HL-60/S4 treated with retinoic acid at 250 ng/mL for 4 days and 3 days (cell line): ENCODE data around the gene HECTD4.
"Not testable (repeated sequence)": the region's sequence is repeated elsewhere in the genome, so short reads cannot be mapped to it uniquely, and the experiment has no call there.

ENCODE experiments used
- in situ Hi-C: fragments of 300-500 bp; cut with MboI; formaldehyde crosslinking; loops from 2 replicates; pipeline ENCODE4 v1.7.0; 2022; ENCODE audit warnings: low sequenced_read_pairs

The HECTD4 gene

DNA sequence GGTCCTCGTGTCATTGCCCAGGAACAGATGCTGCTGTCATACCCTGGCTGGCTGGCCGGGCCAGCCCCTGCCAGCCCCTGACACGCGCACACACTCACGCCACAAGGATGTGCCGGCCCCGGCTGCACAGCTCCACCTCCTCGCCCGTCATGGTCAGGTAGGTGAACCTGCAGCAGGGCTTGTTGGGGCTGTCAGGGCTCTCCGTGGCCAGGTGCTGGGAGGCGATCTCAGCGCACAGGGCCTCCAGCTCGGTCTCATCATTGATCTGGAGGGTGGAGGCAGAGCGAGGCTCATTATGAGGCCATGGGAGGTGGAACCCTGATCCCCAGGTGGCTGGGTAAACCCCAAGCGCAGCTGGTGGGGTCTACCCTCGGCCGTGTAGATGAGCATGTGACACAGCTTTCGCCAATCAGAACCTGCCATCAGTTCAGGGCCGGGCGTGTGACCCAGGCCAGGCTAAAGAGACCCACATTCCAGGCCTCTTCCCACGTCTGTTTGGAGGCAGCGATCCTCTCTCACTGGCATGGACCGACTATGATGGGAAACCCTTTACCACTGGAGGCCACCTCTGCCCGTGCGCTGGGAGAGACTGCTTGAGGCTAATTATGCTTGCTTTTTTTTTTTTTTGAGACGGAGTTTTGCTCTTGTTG lies 218.1 kb downstream of the HECTD4 start:
- in situ Hi-C loops, result no loop called here

DNA sequence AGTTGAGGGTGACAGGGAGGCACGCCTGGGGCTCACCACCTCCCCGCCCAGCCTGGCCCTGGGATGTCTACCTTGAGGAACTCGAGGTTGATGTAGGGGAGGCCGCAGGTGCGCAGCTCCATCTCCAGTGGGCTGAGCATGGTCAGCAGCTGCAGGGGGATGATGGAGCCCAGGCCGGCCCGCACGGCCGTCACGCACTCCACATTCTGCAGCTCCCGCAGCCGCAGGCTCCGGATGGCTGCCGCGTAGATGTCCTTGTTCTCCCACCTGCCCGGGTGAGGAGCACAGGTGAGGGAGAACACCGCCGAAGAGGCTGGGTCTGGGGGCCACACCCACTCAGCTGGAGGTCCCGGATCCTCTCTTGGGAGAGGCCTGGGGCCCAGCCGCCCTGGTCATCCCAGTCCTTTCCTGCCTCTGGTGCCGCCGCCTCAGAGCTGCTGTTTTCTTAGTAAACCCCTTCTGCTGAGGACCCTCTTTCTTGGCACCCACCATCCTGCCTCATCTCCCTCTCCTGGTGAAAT lies 218.7 kb downstream of the HECTD4 start:
- in situ Hi-C loops, result no loop called here

DNA sequence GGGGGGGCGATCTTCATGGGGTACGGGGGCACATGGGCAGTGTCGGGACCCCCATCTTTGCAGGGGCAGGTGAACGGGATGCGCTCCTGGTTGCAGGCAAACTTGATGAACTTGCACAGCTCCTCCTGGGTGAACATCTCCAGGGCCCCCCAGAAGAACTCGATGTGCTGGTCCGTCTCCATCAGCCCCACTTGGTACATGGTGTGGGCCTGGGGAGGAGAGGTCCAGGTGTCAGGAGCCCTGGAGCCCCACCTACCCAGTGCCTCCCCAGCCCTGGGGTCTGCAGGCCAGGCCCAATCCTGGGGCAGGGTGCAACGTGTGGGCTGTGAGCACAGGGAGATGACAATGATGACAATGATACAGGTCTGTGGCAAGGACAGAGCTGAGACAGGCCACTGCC lies 219.2 kb downstream of the HECTD4 start:
- in situ Hi-C loops, result no loop called here

DNA sequence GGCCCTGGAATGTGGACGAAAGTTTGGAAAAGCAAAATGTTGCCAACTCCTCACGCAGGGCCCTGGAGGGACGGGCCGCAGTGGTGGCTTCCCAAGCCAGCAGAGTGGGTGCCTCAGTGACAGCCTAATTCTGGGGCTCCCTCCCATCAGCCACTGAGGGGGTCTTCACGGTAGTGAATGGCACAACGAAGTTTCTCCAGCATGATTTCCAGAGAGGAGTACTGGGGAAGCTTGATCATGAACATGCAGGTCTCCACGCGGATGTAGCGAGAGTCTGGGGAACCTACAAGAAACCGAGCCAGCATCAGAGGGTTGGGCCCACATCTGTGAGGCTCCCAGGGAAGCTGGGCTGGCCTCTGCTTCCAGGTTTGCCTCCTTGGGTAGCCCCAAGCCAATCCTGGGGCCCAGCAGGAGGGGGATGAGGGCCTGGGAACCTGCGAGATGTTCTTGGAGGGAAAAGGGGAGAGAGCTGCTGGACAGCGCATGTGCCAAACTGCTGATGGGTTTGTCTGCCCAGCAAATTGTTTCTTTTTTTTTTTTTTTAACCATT lies 219.9 kb downstream of the HECTD4 start:
- in situ Hi-C loops, result no loop called here

DNA sequence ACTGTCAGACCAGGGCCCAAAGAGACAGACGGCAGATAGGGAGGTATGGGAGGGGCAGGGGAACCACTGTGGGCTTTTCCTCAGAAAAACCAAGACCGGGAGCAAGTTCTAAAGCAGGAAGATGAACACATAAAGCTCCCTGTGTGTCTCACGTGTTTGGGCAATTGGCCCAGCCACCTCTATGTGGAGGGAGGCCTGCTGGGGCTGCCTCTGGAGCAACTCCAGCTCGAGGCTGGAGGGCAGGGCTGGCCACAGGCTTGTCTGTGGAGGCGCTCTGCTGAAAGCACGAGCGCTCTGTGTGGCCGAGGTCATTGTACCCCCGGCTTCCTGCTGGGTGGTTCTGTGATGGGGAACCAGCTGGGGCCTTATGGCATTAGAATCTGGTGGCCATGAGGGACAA lies 220.5 kb downstream of the HECTD4 start:
- in situ Hi-C loops, result no loop called here

- in situ Hi-C loops, result no loop called here
Observed at GRCh38 chr12:112160611-112161010, 221.6 kb downstream of the HECTD4 start.

DNA sequence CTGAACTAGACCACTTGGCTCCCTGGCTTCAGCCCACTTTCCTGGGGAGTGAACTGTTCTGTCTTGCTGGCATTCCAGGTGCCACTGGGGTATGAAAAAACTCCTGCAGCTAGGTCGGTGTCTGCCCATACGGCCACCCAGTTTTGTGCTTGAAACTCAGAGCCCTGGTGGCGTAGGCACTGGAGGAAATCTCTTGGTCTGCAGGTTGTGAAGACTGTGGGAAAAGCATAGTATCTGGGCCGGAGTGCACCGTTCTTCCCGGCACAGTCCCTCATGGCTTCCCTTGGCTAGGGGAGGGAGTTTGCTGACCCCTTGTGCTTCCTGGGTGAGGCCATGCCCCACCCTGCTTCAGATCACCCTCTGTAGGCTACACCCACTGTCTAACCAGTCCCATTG lies 223.1 kb downstream of the HECTD4 start:
- in situ Hi-C loops, result no loop called here

DNA sequence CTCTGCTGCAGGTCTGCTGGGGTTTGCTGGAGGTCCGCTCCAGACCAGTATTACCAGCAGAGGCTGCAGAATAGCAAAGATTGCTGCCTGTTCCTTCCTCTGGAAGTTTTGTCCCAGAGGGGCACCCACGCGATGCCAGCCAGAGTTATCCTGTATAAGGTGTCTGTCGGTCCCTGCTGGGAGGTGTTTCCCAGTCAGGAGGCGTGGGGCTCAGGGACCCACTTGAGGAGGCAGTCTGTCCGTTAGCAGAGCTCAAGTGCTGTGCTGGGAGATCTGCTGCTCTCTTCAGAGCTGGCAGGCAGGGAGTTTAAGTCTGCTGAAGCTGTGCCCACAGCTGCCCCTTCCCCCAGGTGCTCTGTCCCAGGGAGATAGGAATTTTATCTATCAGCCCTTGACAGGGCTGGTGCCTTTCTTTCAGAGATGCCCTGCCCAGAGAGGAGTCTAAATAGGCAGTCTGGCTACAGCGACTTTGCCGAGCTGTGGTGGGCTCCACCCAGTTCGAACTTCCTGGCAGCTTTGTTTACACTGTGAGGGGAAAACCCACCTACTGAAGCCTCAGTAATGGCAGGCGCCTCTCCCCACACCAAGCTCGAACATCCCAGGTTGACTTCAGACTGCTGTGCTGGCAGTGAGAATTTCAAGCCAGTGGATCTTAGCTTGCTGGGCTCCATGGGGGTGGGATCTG lies 223.6 kb downstream of the HECTD4 start:
- in situ Hi-C loops, result not testable (repeated sequence)

DNA sequence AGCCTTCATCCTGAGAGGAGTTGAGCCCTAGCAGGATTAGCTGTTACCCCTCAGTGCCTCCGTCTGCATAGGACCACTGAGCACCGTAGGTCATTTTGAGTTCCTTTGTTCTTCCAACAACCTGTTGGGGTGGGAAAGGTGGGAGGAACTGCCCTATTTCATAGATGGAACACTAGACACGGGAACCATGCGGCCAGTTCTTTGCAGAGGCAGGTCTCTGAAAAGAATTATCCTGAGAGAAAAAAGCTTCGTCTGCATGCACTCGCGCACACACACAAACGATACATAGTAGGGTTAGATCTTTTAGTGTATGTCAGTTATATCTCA lies 228.4 kb downstream of the HECTD4 start:
- in situ Hi-C loops, result no loop called here

DNA sequence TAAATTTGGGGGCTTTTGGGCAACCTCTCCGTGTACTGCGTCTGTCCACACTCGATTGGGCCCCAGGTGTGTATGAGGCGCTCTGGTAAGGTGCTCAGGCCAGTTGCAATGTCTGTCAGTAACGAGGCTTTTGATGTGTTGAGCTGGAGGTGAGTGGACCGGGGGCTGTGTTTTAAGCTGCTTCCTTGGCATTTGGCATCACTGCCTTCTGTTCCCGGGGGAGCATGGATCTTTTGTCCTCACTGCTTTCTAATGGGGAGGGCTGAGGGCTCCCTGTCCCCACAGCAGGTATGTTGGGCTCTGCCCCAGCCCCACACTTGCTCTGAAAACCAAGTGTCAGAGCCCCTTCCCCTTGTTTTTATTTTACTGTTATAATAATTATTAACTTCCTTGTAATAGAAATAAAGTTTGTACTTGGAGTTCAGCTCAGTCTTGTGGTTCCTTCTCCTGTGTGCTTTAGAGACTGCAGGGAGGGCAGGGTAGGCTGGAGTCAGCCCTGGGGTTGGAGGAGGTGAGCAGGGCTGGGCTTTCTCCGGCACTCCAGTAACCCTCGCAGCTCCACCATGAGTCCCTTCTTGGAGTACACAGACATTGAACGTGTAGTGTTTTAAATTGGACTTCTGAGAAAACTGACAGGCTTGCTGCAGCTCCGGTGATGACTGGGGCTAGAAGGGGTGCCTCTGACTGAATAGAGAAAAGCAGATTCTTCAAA lies 228.9 kb downstream of the HECTD4 start:
- in situ Hi-C loops, result no loop called here

DNA sequence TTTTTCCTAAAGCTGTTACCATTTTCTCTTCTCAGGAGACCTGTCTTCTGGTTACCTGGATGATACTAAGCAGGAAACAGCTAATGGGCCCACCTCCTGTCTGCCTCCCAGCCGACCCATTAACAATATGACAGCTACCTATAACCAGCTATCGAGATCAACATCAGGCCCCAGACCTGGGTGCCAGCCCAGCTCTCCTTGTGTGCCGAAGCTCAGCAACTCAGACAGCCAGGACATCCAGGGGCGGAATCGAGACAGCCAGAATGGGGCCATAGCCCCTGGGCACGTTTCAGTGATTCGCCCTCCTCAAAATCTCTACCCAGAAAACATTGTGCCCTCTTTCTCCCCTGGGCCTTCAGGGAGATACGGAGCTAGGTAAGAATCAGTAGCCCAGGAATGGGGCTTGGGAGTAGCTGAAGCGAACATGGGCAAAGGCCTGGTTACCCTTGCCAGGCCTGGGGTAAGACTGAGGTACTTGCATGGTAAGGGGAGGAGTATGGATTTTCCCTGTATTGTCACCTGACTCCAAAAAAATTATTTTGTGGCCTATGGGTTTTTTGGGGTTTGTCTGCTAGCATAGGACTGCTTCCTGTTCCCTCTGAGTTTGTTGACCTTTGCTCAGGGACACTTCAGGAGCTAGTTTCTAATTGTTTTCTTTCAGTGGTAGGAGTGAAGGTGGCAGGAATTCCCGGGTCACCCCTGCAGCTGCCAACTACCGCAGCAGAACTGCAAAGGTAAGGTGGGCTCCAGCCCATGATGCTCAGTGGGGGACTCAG lies 230.3 kb downstream of the HECTD4 start:
- in situ Hi-C loops, result no loop called here

GRCh38 chr12:112149596-112149995 lies 232.6 kb downstream of the HECTD4 start:
- in situ Hi-C loops, result no loop called here

DNA sequence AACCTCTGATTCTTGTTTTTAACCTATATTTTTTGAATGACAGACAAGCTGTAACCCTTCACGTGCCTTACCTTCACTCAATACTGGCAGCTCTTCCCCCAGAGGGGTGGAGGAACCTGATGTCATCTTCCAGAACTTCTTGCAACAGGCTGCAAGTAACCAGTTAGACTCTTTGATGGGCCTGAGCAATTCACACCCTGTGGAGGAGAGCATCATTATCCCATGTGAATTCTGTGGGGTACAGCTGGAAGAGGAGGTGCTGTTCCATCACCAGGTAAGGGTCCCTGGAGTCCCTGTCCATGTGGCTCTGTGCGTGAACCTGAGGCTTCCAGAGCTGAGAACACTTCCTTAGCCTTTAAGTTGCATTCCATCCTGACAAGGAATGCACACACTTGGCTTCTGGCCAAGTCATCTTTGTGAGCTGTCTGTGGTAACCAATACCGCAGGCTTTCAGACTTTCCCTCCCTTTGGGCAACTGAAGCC lies 234.2 kb downstream of the HECTD4 start:
- in situ Hi-C loops, result no loop called here

DNA sequence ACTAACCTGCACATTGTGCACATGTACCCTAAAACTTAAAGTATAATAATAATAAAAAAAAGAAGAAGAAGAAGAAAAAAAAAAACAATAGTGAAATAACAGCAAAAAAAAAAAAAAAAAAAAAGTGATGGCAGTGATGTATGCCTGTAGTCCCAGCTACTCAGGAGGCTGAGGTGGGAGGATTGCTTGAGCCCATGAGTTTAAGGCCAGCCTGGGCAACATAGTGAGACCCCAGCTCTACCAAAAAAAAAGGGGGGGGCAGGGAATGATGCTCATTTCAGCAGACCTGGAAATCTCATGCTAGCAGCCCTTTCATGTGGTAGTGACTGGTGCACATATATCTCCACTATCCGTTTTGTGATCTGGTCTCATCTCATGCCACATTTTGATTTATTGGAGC lies 236.1 kb downstream of the HECTD4 start:
- in situ Hi-C loops, result no loop called here

DNA sequence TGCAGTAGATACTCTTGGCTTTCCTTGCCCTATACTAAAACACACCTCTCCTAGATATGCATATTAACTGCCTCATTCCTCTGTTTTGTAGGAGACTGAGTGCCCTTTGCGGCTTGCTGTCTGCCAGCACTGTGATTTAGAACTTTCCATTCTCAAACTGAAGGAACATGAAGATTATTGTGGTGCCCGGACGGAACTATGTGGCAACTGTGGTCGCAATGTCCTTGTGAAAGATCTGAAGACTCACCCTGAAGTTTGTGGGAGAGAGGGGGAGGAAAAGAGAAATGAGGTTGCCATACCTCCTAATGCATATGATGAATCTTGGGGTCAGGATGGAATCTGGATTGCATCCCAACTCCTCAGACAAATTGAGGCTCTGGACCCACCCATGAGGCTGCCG lies 241.5 kb downstream of the HECTD4 start:
- in situ Hi-C loops, result no loop called here

GRCh38 chr12:112134731-112135130 lies 247.5 kb downstream of the HECTD4 start:
- in situ Hi-C loops, result no loop called here

GRCh38 chr12:112133418-112133817 lies 248.8 kb downstream of the HECTD4 start:
- in situ Hi-C loops, result no loop called here

DNA sequence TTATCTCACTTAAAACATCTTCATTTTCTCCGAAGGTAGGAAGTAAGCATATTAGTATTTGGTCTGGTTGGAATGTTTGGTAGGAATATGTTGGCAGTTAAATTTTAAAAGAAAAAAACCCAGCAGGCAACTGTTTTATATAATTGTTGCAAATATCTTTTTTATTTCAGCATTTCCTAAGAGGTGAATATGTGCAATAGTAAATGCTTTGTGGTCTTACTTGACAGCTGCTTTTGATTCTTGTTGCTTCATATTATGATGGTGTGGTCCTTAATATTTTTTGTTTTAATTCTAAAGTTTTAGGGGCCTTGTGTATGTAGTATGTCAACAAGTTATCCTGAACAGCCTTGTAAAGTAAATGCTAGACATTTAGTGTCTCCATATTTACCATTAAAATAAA lies 250.5 kb downstream of the HECTD4 start:
- in situ Hi-C loops, result no loop called here

DNA sequence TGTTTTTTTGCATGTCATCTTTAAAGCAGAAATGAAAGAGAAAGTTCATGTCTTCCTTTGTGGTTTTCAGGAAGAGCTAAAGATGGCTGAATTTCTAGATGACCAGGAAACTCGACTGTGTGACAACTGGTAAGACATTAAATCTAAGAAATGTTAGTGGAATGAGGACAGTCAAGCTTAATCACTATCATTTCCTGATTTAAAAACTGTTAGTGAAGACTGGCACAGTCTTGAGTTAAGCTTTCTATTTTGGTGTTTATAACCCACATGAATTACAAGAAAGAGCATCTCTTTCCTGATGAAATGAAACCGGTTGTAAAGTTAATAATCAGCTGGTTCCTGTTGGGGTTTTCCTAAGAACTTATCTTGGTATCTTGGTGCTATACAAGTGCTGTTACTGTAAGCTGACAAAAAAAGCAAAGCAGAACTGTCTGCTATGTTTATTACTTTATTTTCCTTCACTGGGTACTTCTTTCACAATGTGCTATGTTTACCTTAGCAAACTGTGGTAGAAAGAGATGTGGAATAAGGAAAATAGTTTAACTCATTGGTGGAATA lies 251.7 kb downstream of the HECTD4 start:
- in situ Hi-C loops, result no loop called here

GRCh38 chr12:112126911-112127310 lies 255.3 kb downstream of the HECTD4 start:
- in situ Hi-C loops, result no loop called here

DNA sequence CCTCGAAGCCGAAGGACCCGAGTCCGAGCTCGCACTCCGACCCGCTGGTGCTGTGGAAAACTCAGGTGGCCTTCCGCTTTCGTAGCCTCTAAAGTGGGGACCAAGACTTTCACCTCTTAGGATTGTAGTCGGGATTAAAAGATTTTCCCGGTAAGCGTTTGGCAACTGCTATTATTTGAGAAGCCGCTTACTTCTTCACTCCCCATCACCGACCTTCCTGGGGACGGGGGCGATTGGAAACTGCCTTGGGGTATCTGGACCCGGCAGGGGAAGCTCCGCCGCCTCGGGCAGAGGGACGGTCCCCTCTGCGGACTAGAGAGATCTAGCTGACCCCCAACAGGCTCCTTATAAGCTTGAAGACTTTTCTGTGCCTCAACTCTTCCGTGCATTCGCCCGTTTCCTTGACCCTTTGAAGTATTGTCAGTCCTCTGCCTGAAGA lies 256.2 kb downstream of the HECTD4 start:
- in situ Hi-C loops, result no loop called here
